ENCODE measurements around the gene CELF4. TPM values are rescaled to one million over a fixed set of nuclear protein-coding genes. Genes with fewer than 3 reads are reported as not detected.

The CELF4 gene
- total RNA-seq, 2 donors from 2014 or later = 0.22 to 3.9 TPM

GRCh38 chr18:37328946-37329719 is 236.5 kb downstream of the CELF4 start:
- H3K27me3 ChIP-seq = no peaks in the 10 kb centered on the region
- no peak for TF ChIP-seq CTCF (IDR thresholded peaks at IDR 0.05)
- H3K36me3 ChIP-seq = no peaks in the 10 kb centered on the region
- DNase-seq (ENCODE audit: low spot score) = no peak
- no peaks in the 10 kb centered on the region for H3K9me3 ChIP-seq
- H3K4me1 ChIP-seq = no peaks in the 10 kb centered on the region
- H3K27ac ChIP-seq = no peak overlapping the region
- no peak overlapping the region for H3K4me3 ChIP-seq

GRCh38 chr18:37327063-37327577 is 238.5 kb downstream of the CELF4 start:
- no peaks in the 10 kb centered on the region for H3K27me3 ChIP-seq
- no peak for DNase-seq (ENCODE audit: low spot score)
- no peaks in the 10 kb centered on the region for H3K9me3 ChIP-seq
- no peaks in the 10 kb centered on the region for H3K36me3 ChIP-seq
- H3K4me1 ChIP-seq = no peaks in the 10 kb centered on the region
- TF ChIP-seq CTCF (IDR thresholded peaks at IDR 0.05) = no peak
- no peak overlapping the region for H3K4me3 ChIP-seq
- no peak overlapping the region for H3K27ac ChIP-seq

GRCh38 chr18:37322492-37323035 is 243.0 kb downstream of the CELF4 start:
- Histone ChIP-seq H3K9me3 (no peaks in the 10 kb centered on the region), H3K4me1 (no peaks in the 10 kb centered on the region), H3K27me3 (no peaks in the 10 kb centered on the region), H3K27ac (no peak overlapping the region), H3K36me3 (no peaks in the 10 kb centered on the region), H3K4me3 (no peak overlapping the region)
- DNase-seq (ENCODE audit: low spot score) = no peak
- TF ChIP-seq CTCF (IDR thresholded peaks at IDR 0.05) = peak; percentile 76 to 80

- Histone ChIP-seq H3K27me3 (no peaks in the 10 kb centered on the region), H3K27ac (no peak overlapping the region), H3K4me1 (no peaks in the 10 kb centered on the region), H3K9me3 (no peaks in the 10 kb centered on the region), H3K4me3 (no peak overlapping the region), H3K36me3 (no peaks in the 10 kb centered on the region)
- no peak for DNase-seq (ENCODE audit: low spot score)
- TF ChIP-seq CTCF (IDR thresholded peaks at IDR 0.05) = no peak
Observed at GRCh38 chr18:37321582-37322491, 243.8 kb downstream of the CELF4 start.

GRCh38 chr18:37320317-37320716 is 245.3 kb downstream of the CELF4 start:
- H3K36me3 ChIP-seq = no peaks in the 10 kb centered on the region
- H3K27me3 ChIP-seq = no peaks in the 10 kb centered on the region
- no peaks in the 10 kb centered on the region for H3K9me3 ChIP-seq
- no peak overlapping the region for H3K27ac ChIP-seq
- H3K4me1 ChIP-seq = no peaks in the 10 kb centered on the region
- no peak for TF ChIP-seq CTCF (IDR thresholded peaks at IDR 0.05)
- no peak overlapping the region for H3K4me3 ChIP-seq
- DNase-seq (ENCODE audit: low spot score) = no peak

Data from right atrium auricular region (tissue), 2 donors.